Mesothelial cell of epicardium (in vitro differentiated cells): ENCODE measurements around the gene AKAIN1. TPM values are rescaled to one million over a fixed set of nuclear protein-coding genes. Genes with fewer than 3 reads are reported as not detected.

ENCODE experiments used
- DNase-seq, 2 experiments: peaks; one replicate each; pipeline ENCODE4 v3.0.0; 2021; ENCODE audit warnings: low spot score in 2 of 2; ENCODE audit not compliant: unreplicated experiment in 2 of 2
- H3K27ac Mint-ChIP-seq: 2 replicates; pipeline ENCODE4 v1.8.0; 2021; ENCODE audit warnings: mixed read lengths
- H3K27me3 Mint-ChIP-seq: 2 replicates; pipeline ENCODE4 v1.8.0; 2021; ENCODE audit warnings: low read depth, mixed read lengths
- H3K36me3 Mint-ChIP-seq: 2 replicates; pipeline ENCODE4 v1.8.0; 2021; ENCODE audit warnings: mixed read lengths
- H3K4me1 Mint-ChIP-seq: 2 replicates; pipeline ENCODE4 v1.8.0; 2021; ENCODE audit warnings: mixed read lengths
- H3K4me3 Mint-ChIP-seq: 2 replicates; pipeline ENCODE4 v1.8.0; 2021; ENCODE audit warnings: mild to moderate bottlenecking, moderate library complexity, mixed read lengths
- H3K9me3 Mint-ChIP-seq: 2 replicates; pipeline ENCODE4 v1.8.0; 2021; ENCODE audit warnings: mixed read lengths
- CTCF ChIP-seq: fragments of 200-600 bp; sonication (generic); IDR thresholded peaks from one replicate; pipeline ENCODE4 v1.5.0; 2021; ENCODE audit warnings: antibody characterized with exemption; ENCODE audit not compliant: unreplicated experiment
- total RNA-seq: library from RNA; stranded (reverse); gene quantifications from 3 replicates; pipeline ENCODE4 v1.2.1, GENCODE V29; 2021

Gene AKAIN1
- total RNA-seq, 1 donor from 2014 or later: not detected

DNA sequence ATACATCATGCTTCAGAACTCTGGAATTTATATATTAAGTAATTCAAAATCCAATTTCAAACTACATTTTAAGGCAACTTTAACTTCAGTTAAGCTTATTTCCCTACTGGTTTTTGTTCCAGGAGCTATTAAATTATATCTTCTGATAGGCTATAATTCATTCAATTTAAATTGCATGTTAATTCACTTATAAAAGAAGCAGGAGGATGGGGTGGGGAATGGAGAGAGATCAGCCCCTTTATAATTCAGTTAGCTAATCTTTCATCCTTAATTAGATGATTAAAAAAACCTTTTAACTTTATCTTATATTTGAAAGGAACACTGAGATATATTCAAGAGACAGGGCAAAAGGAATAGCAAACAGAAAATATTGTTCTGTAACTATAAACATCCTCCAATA lies 86.8 kb downstream of the AKAIN1 start:
- Mint-ChIP-seq H3K4me1 (no peaks in the 10 kb centered on the region), H3K9me3 (peaks cover 12% of the 10 kb centered on the region), H3K27ac (no peak overlapping the region), H3K4me3 (no peak overlapping the region), H3K36me3 (no peaks in the 10 kb centered on the region), H3K27me3 (peaks cover 22% of the 10 kb centered on the region)
- DNase-seq: no peak
- TF ChIP-seq CTCF: no peak

- DNase-seq: no peak
- TF ChIP-seq CTCF: no peak
- H3K9me3 Mint-ChIP-seq: no peaks in the 10 kb centered on the region
- H3K27me3 Mint-ChIP-seq: peaks cover 22% of the 10 kb centered on the region
- H3K36me3 Mint-ChIP-seq: no peaks in the 10 kb centered on the region
- no peak overlapping the region for H3K27ac Mint-ChIP-seq
- no peaks in the 10 kb centered on the region for H3K4me1 Mint-ChIP-seq
- H3K4me3 Mint-ChIP-seq: no peak overlapping the region
Observed at GRCh38 chr18:5107988-5108387, 89.1 kb downstream of the AKAIN1 start.

GRCh38 chr18:5106730-5107129 lies 90.3 kb downstream of the AKAIN1 start:
- DNase-seq: no peak
- H3K9me3 Mint-ChIP-seq: peaks cover 1% of the 10 kb centered on the region
- H3K27me3 Mint-ChIP-seq: peaks cover 11% of the 10 kb centered on the region
- H3K27ac Mint-ChIP-seq: no peak overlapping the region
- no peaks in the 10 kb centered on the region for H3K36me3 Mint-ChIP-seq
- no peak overlapping the region for H3K4me3 Mint-ChIP-seq
- H3K4me1 Mint-ChIP-seq: peaks cover 1% of the 10 kb centered on the region
- TF ChIP-seq CTCF: no peak

- TF ChIP-seq CTCF: no peak
- Mint-ChIP-seq H3K9me3 (peaks cover 7% of the 10 kb centered on the region), H3K36me3 (no peaks in the 10 kb centered on the region), H3K4me1 (peaks cover 4% of the 10 kb centered on the region), H3K4me3 (no peak overlapping the region), H3K27ac (no peak overlapping the region), H3K27me3 (peaks cover 4% of the 10 kb centered on the region)
- no peak for DNase-seq
Observed at GRCh38 chr18:5104246-5104645, 92.8 kb downstream of the AKAIN1 start.

DNA sequence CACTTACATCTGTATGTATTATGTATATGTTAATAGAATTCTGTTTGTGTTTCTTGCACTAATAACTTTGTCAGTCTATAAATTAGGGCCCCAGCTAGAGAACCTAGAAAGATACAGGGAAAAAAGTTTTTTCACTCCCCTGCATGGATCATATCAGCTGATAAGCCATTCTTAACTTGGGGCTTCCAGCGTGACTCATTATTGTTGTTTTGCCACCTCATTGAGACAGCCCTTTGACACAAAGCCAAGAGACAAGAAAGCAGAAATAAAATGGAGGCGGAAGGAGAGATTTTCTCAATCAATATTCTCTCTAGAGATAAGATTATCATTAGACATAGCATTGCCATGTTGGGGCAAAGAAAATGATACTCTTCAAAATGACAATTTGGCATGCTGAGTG lies 93.4 kb downstream of the AKAIN1 start:
- Mint-ChIP-seq H3K27me3 (peaks cover 4% of the 10 kb centered on the region), H3K4me1 (peaks cover 4% of the 10 kb centered on the region), H3K4me3 (no peak overlapping the region), H3K9me3 (peaks cover 8% of the 10 kb centered on the region), H3K36me3 (no peaks in the 10 kb centered on the region), H3K27ac (no peak overlapping the region)
- no peak for TF ChIP-seq CTCF
- DNase-seq: no peak

GRCh38 chr18:5103286-5103685 lies 93.8 kb downstream of the AKAIN1 start:
- Mint-ChIP-seq H3K27ac (no peak overlapping the region), H3K9me3 (peaks cover 12% of the 10 kb centered on the region), H3K27me3 (peaks cover 4% of the 10 kb centered on the region), H3K4me3 (no peak overlapping the region), H3K4me1 (peaks cover 4% of the 10 kb centered on the region), H3K36me3 (no peaks in the 10 kb centered on the region)
- no peak for DNase-seq
- no peak for TF ChIP-seq CTCF
